ACC112 (cell line): ENCODE measurements around the gene TOR4A.

Experiments used
- H2AFZ ChIP-seq: fragments of 200-600 bp; sonication (generic); one replicate; pipeline ENCODE4 v1.6.0; 2017; ENCODE audit warnings: antibody characterized with exemption, low read length; ENCODE audit not compliant: unreplicated experiment
- H3K27ac ChIP-seq: fragments of 200-600 bp; sonication (generic); 2 replicates; pipeline ENCODE4 v1.5.1; 2014; ENCODE audit warnings: low read depth, mild to moderate bottlenecking, antibody characterized with exemption, low read length, moderate library complexity
- H3K27me3 ChIP-seq: fragments of 200-600 bp; sonication (generic); 2 replicates; pipeline ENCODE4 v1.6.1; 2014; ENCODE audit warnings: mild to moderate bottlenecking, antibody characterized with exemption, low read length, moderate library complexity, mixed read lengths; ENCODE audit not compliant: insufficient read depth
- H3K36me3 ChIP-seq: fragments of 200-600 bp; sonication (generic); 2 replicates; pipeline ENCODE4 v1.6.1; 2016; ENCODE audit warnings: mild to moderate bottlenecking, antibody characterized with exemption, low read length, moderate library complexity, mixed read lengths; ENCODE audit not compliant: insufficient read depth
- H3K4me1 ChIP-seq: fragments of 200-600 bp; sonication (generic); one replicate; pipeline ENCODE4 v1.6.1; 2016; ENCODE audit warnings: low read length, mixed read lengths; ENCODE audit not compliant: insufficient read depth, unreplicated experiment, control insufficient read depth
- H3K4me3 ChIP-seq: fragments of 200-600 bp; sonication (generic); 2 replicates; pipeline ENCODE4 v1.5.1; 2014; ENCODE audit warnings: mild to moderate bottlenecking, low read depth, low read length
- H3K79me2 ChIP-seq: fragments of 200-600 bp; sonication (generic); one replicate; pipeline ENCODE4 v1.6.0; 2016; ENCODE audit warnings: low read length; ENCODE audit not compliant: control insufficient read depth, unreplicated experiment, insufficient read depth

TOR4A gene

GRCh38 chr9:137293094-137293481 lies 15.6 kb downstream of the TOR4A start:
- Histone ChIP-seq H2AFZ (no peak overlapping the region), H3K27ac (no peak overlapping the region), H3K27me3 (peaks cover 24% of the 10 kb centered on the region), H3K4me3 (no peak overlapping the region), H3K36me3 (no peaks in the 10 kb centered on the region), H3K4me1 (peaks cover 10% of the 10 kb centered on the region), H3K79me2 (no peaks in the 10 kb centered on the region)

GRCh38 chr9:137293482-137294090 lies 16.1 kb downstream of the TOR4A start:
- Histone ChIP-seq H3K79me2 (no peaks in the 10 kb centered on the region), H3K27ac (no peak overlapping the region), H3K27me3 (peaks cover 29% of the 10 kb centered on the region), H3K36me3 (no peaks in the 10 kb centered on the region), H3K4me1 (peaks cover 10% of the 10 kb centered on the region), H2AFZ (no peak overlapping the region), H3K4me3 (no peak overlapping the region)

- no peak overlapping the region for H2AFZ ChIP-seq
- H3K4me1 ChIP-seq: peaks cover 10% of the 10 kb centered on the region
- no peak overlapping the region for H3K27ac ChIP-seq
- no peak overlapping the region for H3K4me3 ChIP-seq
- no peaks in the 10 kb centered on the region for H3K79me2 ChIP-seq
- no peaks in the 10 kb centered on the region for H3K36me3 ChIP-seq
- peaks cover 35% of the 10 kb centered on the region for H3K27me3 ChIP-seq
Observed at GRCh38 chr9:137294091-137294680, 16.7 kb downstream of the TOR4A start.

GRCh38 chr9:137294681-137295237 lies 17.2 kb downstream of the TOR4A start:
- H3K4me1 ChIP-seq: peaks cover 10% of the 10 kb centered on the region
- H3K27me3 ChIP-seq: peaks cover 40% of the 10 kb centered on the region
- H3K4me3 ChIP-seq: peak overlapping the region; percentile 60; the same call in 1 of the 2 replicates
- no peaks in the 10 kb centered on the region for H3K36me3 ChIP-seq
- H3K79me2 ChIP-seq: no peaks in the 10 kb centered on the region
- H2AFZ ChIP-seq: no peak overlapping the region
- no peak overlapping the region for H3K27ac ChIP-seq

GRCh38 chr9:137295238-137295811 lies 17.8 kb downstream of the TOR4A start:
- H3K4me1 ChIP-seq: peaks cover 10% of the 10 kb centered on the region
- peak overlapping the region; percentile 60; the same call in 1 of the 2 replicates for H3K4me3 ChIP-seq
- H3K27ac ChIP-seq: no peak overlapping the region
- H3K36me3 ChIP-seq: no peaks in the 10 kb centered on the region
- peaks cover 46% of the 10 kb centered on the region for H3K27me3 ChIP-seq
- H3K79me2 ChIP-seq: no peaks in the 10 kb centered on the region
- H2AFZ ChIP-seq: no peak overlapping the region

- Histone ChIP-seq H3K27ac (no peak overlapping the region), H3K4me1 (peaks cover 10% of the 10 kb centered on the region), H2AFZ (no peak overlapping the region), H3K4me3 (no peak overlapping the region), H3K36me3 (no peaks in the 10 kb centered on the region), H3K79me2 (no peaks in the 10 kb centered on the region), H3K27me3 (peaks cover 53% of the 10 kb centered on the region)
Observed at GRCh38 chr9:137295849-137296669, 18.5 kb downstream of the TOR4A start.

- Histone ChIP-seq H3K27ac (no peak overlapping the region), H3K79me2 (no peaks in the 10 kb centered on the region), H3K4me3 (no peak overlapping the region), H2AFZ (no peak overlapping the region), H3K36me3 (no peaks in the 10 kb centered on the region), H3K4me1 (peaks cover 10% of the 10 kb centered on the region), H3K27me3 (peaks cover 54% of the 10 kb centered on the region)
Observed at GRCh38 chr9:137296670-137297664, 19.4 kb downstream of the TOR4A start.

GRCh38 chr9:137297966-137298365 lies 20.4 kb downstream of the TOR4A start:
- no peak overlapping the region for H2AFZ ChIP-seq
- H3K27me3 ChIP-seq: peaks cover 54% of the 10 kb centered on the region
- no peaks in the 10 kb centered on the region for H3K79me2 ChIP-seq
- no peak overlapping the region for H3K27ac ChIP-seq
- H3K4me1 ChIP-seq: peaks cover 15% of the 10 kb centered on the region
- no peak overlapping the region for H3K4me3 ChIP-seq
- H3K36me3 ChIP-seq: no peaks in the 10 kb centered on the region

GRCh38 chr9:137298401-137299202 lies 21.1 kb downstream of the TOR4A start:
- peaks cover 15% of the 10 kb centered on the region for H3K4me1 ChIP-seq
- H3K27ac ChIP-seq: no peak overlapping the region
- no peak overlapping the region for H2AFZ ChIP-seq
- H3K36me3 ChIP-seq: no peaks in the 10 kb centered on the region
- H3K27me3 ChIP-seq: peaks cover 54% of the 10 kb centered on the region
- no peak overlapping the region for H3K4me3 ChIP-seq
- no peaks in the 10 kb centered on the region for H3K79me2 ChIP-seq
